GM23338 (cell line): ENCODE measurements around the gene CACNG6. TPM values are rescaled to one million over a fixed set of nuclear protein-coding genes. Genes with fewer than 3 reads are reported as not detected.

Source experiments
- ATAC-seq: fragments of 200-7000 bp; cut with Tn5 transposase; 3 replicates; pipeline ENCODE4 v1.9.1; 2020
- DNase-seq: peaks from one replicate; pipeline ENCODE4 v3.0.0-alpha.2; 2015; ENCODE audit warnings: low spot score
- H2AFZ ChIP-seq: fragments of 200-600 bp; sonication (generic); 2 replicates; pipeline ENCODE4 v1.8.0; 2016; ENCODE audit warnings: antibody characterized with exemption, mild to moderate bottlenecking, moderate library complexity
- H3F3A ChIP-seq: fragments of 200-600 bp; sonication (generic); replicated peaks from 2 replicates; pipeline ENCODE4 v1.8.0; 2017; ENCODE audit warnings: antibody characterized with exemption, mixed run types, low read depth
- H3K27ac ChIP-seq: fragments of 200-600 bp; sonication (generic); 2 replicates; pipeline ENCODE4 v1.6.1; 2016; ENCODE audit warnings: low read depth
- H3K27me3 ChIP-seq: fragments of 200-600 bp; sonication (generic); 2 replicates; pipeline ENCODE4 v1.8.0; 2016; ENCODE audit warnings: mild to moderate bottlenecking, mixed run types, moderate library complexity; ENCODE audit not compliant: insufficient read depth
- H3K36me3 ChIP-seq: fragments of 200-600 bp; sonication (generic); 2 replicates; pipeline ENCODE4 v1.8.0; 2016; ENCODE audit warnings: mild to moderate bottlenecking; ENCODE audit not compliant: insufficient read depth
- H3K4me1 ChIP-seq: fragments of 200-600 bp; sonication (generic); 2 replicates; pipeline ENCODE4 v1.8.0; 2016; ENCODE audit warnings: mild to moderate bottlenecking, moderate library complexity; ENCODE audit not compliant: insufficient read depth
- H3K4me2 ChIP-seq: fragments of 200-600 bp; sonication (generic); 2 replicates; pipeline ENCODE4 v1.7.1; 2017; ENCODE audit warnings: mixed run types
- H3K4me3 ChIP-seq: fragments of 200-600 bp; sonication (generic); 2 replicates; pipeline ENCODE4 v1.6.1; 2016; ENCODE audit warnings: mixed run types
- H3K79me2 ChIP-seq: fragments of 200-600 bp; sonication (generic); replicated peaks from 2 replicates; pipeline ENCODE4 v1.8.0; 2017; ENCODE audit warnings: mild to moderate bottlenecking; ENCODE audit not compliant: insufficient read depth
- H3K9me2 ChIP-seq: fragments of 200-600 bp; sonication (generic); 2 replicates; pipeline ENCODE4 v1.8.0; 2017; ENCODE audit not compliant: insufficient read depth
- H4K20me1 ChIP-seq: fragments of 200-600 bp; sonication (generic); replicated peaks from 2 replicates; pipeline ENCODE4 v1.8.0; 2017; ENCODE audit warnings: mild to moderate bottlenecking; ENCODE audit not compliant: insufficient read depth
- H3K27ac Mint-ChIP-seq: 2 replicates; pipeline ENCODE4 v1.8.0; 2020; ENCODE audit warnings: inconsistent platforms, mild to moderate bottlenecking, moderate library complexity, mixed read lengths
- H3K27me3 Mint-ChIP-seq: 3 replicates; pipeline ENCODE4 v1.8.0; 2022; ENCODE audit warnings: low read depth, mild to moderate bottlenecking, moderate library complexity, mixed read lengths, inconsistent platforms; ENCODE audit not compliant: insufficient read depth, poor library complexity
- H3K36me3 Mint-ChIP-seq: 3 replicates; pipeline ENCODE4 v1.8.0; 2021; ENCODE audit warnings: low read depth, mild to moderate bottlenecking, inconsistent platforms, moderate library complexity, mixed read lengths
- H3K4me1 Mint-ChIP-seq: 3 replicates; pipeline ENCODE4 v1.8.0; 2020; ENCODE audit warnings: mild to moderate bottlenecking, inconsistent platforms, mixed read lengths
- H3K4me3 Mint-ChIP-seq: 3 replicates; pipeline ENCODE4 v1.8.0; 2021; ENCODE audit warnings: moderate library complexity, mild to moderate bottlenecking, inconsistent platforms, mixed read lengths
- H3K9me3 Mint-ChIP-seq: 3 replicates; pipeline ENCODE4 v1.8.0; 2020; ENCODE audit warnings: moderate library complexity, mild to moderate bottlenecking, inconsistent platforms, mixed read lengths
- CREB1 ChIP-seq: fragments of 250-450 bp; sonication (Bioruptor Pico); IDR thresholded peaks from 2 replicates; pipeline ENCODE4 v1.5.0; 2020; ENCODE audit warnings: low read depth, mild to moderate bottlenecking, moderate library complexity
- EZH2phosphoT487 ChIP-seq: fragments of 200-600 bp; sonication (generic); IDR thresholded peaks from one replicate; pipeline ENCODE4 v1.8.1; 2018; ENCODE audit warnings: antibody characterized with exemption; ENCODE audit not compliant: unreplicated experiment
- STAT1 ChIP-seq: IDR thresholded peaks from one replicate; pipeline ENCODE4 v1.6.1; 2016; ENCODE audit warnings: antibody characterized with exemption; ENCODE audit not compliant: unreplicated experiment
- ZNF331 ChIP-seq: fragments of 250-450 bp; sonication (Bioruptor Pico); IDR thresholded peaks from 2 replicates; pipeline ENCODE4 v1.5.0; 2020; ENCODE audit warnings: low read depth, mild to moderate bottlenecking, moderate library complexity
- polyA plus RNA-seq: library from polyadenylated mRNA; unstranded; fragments of >200 nt; fragmentation: Nextera tagmentation; extraction: Ambion mirVana; gene quantifications from 2 replicates; pipeline ENCODE4 v1.2.1, GENCODE V29; 2016
- total RNA-seq: library from RNA; depleted of rRNA; stranded (reverse); fragments of >200 nt; shearing (Covaris generic); gene quantifications from 2 replicates; pipeline ENCODE4 v1.2.3, GENCODE V29; 2014
- TF ChIP-seq, protein P1 (sequence below): fragments of 250-450 bp; sonication (Bioruptor Pico); IDR thresholded peaks from 2 replicates; pipeline ENCODE4 v1.5.0; 2020; ENCODE audit warnings: mild to moderate bottlenecking, moderate library complexity

Gene CACNG6
- total and polyA plus RNA-seq, 2 experiments from 2014 or later, result 0.38 to 1.5 TPM

DNA sequence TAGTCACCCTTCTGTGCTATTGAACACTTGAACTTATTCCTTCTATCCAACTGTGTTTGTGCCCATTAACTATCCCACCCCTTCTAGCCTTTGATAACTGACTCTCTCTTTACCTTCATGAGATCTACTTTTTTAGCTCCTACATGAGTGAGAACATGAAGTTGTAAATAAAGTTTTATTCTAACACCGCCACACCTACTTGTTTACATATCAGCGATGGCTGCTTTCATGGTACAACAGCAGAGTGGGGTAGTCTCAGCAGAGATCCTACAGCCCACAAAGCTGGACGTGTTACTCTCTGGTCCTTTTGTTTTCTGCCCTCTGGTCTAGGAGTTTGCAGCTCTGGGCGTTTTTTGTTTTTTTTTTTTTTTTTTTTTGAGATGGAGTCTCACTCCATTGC, 48.6 kb downstream of the CACNG6 start:
- Mint-ChIP-seq H3K27ac (no peak overlapping the region), H3K4me3 (no peak overlapping the region), H3K4me1 (peaks cover 33% of the 10 kb centered on the region), H3K9me3 (peaks cover 6% of the 10 kb centered on the region; the same call in 1 of the 3 replicates), H3K27me3 (peaks cover 14% of the 10 kb centered on the region), H3K36me3 (no peaks in the 10 kb centered on the region)
- Histone ChIP-seq H4K20me1 (no peaks in the 10 kb centered on the region), H3F3A (peaks cover 7% of the 10 kb centered on the region; the same call in 1 of the 2 replicates), H3K27me3 (no peaks in the 10 kb centered on the region), H3K27ac (no peak overlapping the region), H2AFZ (peak overlapping the region; percentile 72; the same call in 1 of the 2 replicates), H3K36me3 (no peaks in the 10 kb centered on the region), H3K9me2 (no peaks in the 10 kb centered on the region), H3K79me2 (no peaks in the 10 kb centered on the region), H3K4me2 (no peak overlapping the region), H3K4me1 (peaks cover 25% of the 10 kb centered on the region), H3K4me3 (no peak overlapping the region)
- DNase-seq (no peak), ATAC-seq (no peak)
- TF ChIP-seq CREB1 (CRISPR knock-in tag), result no peak
- TF ChIP-seq ZNF331 (CRISPR knock-in tag), result no peak
- TF ChIP-seq STAT1, result no peak
- TF ChIP-seq, protein P1, sequence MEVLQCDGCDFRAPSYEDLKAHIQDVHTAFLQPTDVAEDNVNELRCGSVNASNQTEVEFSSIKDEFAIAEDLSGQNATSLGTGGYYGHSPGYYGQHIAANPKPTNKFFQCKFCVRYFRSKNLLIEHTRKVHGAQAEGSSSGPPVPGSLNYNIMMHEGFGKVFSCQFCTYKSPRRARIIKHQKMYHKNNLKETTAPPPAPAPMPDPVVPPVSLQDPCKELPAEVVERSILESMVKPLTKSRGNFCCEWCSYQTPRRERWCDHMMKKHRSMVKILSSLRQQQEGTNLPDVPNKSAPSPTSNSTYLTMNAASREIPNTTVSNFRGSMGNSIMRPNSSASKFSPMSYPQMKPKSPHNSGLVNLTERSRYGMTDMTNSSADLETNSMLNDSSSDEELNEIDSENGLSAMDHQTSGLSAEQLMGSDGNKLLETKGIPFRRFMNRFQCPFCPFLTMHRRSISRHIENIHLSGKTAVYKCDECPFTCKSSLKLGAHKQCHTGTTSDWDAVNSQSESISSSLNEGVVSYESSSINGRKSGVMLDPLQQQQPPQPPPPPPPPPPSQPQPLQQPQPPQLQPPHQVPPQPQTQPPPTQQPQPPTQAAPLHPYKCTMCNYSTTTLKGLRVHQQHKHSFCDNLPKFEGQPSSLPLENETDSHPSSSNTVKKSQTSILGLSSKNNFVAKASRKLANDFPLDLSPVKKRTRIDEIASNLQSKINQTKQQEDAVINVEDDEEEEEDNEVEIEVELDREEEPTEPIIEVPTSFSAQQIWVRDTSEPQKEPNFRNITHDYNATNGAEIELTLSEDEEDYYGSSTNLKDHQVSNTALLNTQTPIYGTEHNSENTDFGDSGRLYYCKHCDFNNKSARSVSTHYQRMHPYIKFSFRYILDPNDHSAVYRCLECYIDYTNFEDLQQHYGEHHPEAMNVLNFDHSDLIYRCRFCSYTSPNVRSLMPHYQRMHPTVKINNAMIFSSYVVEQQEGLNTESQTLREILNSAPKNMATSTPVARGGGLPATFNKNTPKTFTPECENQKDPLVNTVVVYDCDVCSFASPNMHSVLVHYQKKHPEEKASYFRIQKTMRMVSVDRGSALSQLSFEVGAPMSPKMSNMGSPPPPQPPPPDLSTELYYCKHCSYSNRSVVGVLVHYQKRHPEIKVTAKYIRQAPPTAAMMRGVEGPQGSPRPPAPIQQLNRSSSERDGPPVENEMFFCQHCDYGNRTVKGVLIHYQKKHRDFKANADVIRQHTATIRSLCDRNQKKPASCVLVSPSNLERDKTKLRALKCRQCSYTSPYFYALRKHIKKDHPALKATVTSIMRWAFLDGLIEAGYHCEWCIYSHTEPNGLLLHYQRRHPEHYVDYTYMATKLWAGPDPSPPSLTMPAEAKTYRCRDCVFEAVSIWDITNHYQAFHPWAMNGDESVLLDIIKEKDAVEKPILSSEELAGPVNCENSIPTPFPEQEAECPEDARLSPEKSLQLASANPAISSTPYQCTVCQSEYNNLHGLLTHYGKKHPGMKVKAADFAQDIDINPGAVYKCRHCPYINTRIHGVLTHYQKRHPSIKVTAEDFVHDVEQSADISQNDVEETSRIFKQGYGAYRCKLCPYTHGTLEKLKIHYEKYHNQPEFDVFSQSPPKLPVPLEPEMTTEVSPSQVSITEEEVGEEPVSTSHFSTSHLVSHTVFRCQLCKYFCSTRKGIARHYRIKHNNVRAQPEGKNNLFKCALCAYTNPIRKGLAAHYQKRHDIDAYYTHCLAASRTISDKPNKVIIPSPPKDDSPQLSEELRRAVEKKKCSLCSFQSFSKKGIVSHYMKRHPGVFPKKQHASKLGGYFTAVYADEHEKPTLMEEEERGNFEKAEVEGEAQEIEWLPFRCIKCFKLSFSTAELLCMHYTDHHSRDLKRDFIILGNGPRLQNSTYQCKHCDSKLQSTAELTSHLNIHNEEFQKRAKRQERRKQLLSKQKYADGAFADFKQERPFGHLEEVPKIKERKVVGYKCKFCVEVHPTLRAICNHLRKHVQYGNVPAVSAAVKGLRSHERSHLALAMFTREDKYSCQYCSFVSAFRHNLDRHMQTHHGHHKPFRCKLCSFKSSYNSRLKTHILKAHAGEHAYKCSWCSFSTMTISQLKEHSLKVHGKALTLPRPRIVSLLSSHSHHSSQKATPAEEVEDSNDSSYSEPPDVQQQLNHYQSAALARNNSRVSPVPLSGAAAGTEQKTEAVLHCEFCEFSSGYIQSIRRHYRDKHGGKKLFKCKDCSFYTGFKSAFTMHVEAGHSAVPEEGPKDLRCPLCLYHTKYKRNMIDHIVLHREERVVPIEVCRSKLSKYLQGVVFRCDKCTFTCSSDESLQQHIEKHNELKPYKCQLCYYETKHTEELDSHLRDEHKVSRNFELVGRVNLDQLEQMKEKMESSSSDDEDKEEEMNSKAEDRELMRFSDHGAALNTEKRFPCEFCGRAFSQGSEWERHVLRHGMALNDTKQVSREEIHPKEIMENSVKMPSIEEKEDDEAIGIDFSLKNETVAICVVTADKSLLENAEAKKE (CRISPR knock-in tag), result no peak
- TF ChIP-seq EZH2phosphoT487, result no peak
